HepG2 (cell line): ENCODE measurements around the gene PCYT2. TPM values are rescaled to one million over a fixed set of nuclear protein-coding genes. Genes with fewer than 3 reads are reported as not detected.

ENCODE experiments used
- CAMTA2 ChIP-seq: sonication (generic); formaldehyde crosslinking; IDR thresholded peaks from 2 replicates; pipeline ENCODE4 v1.4.0; 2020; ENCODE audit warnings: mild to moderate bottlenecking, missing genetic modification reagents, borderline replicate concordance
- CBX1 ChIP-seq: IDR thresholded peaks from one replicate; pipeline ENCODE4 v1.6.1; 2016; ENCODE audit warnings: antibody characterized with exemption, low read depth
- CSRNP2 ChIP-seq: sonication (generic); formaldehyde crosslinking; conservative IDR thresholded peaks from 2 replicates; pipeline ENCODE4 v1.8.0; 2022; ENCODE audit warnings: low read depth, missing genetic modification reagents
- HBP1 ChIP-seq: IDR thresholded peaks from 2 replicates; pipeline ENCODE4 v1.6.1; 2016; ENCODE audit warnings: low read depth, control low read depth
- HDAC1 ChIP-seq: sonication (generic); formaldehyde crosslinking; IDR thresholded peaks from 2 replicates; pipeline ENCODE4 v1.5.1; 2020; ENCODE audit warnings: mild to moderate bottlenecking, missing genetic modification reagents
- HOXA9 ChIP-seq: sonication (generic); formaldehyde crosslinking; IDR thresholded peaks from 2 replicates; pipeline ENCODE4 v1.8.1; 2022; ENCODE audit warnings: missing genetic modification reagents, mild to moderate bottlenecking, moderate library complexity, borderline replicate concordance
- KLF15 ChIP-seq: sonication (generic); formaldehyde crosslinking; IDR thresholded peaks from 2 replicates; pipeline ENCODE4 v1.8.1; 2023; ENCODE audit warnings: borderline replicate concordance, mild to moderate bottlenecking, inconsistent platforms, missing genetic modification reagents, mixed read lengths
- NFE2L1 ChIP-seq: sonication (generic); formaldehyde crosslinking; IDR thresholded peaks from 2 replicates; pipeline ENCODE4 v1.4.0; 2020; ENCODE audit warnings: missing genetic modification reagents, mild to moderate bottlenecking, borderline replicate concordance
- NFKB2 ChIP-seq: sonication (generic); formaldehyde crosslinking; IDR thresholded peaks from 2 replicates; pipeline ENCODE4 v1.4.0; 2020; ENCODE audit warnings: missing genetic modification reagents, borderline replicate concordance
- NR2F6 ChIP-seq, 2 experiments: IDR thresholded peaks; 2 replicates each; pipeline ENCODE4 v1.6.1; 2016; ENCODE audit warnings: antibody characterized with exemption in 1 of 2, mild to moderate bottlenecking in 1 of 2
- PHF20 ChIP-seq: sonication (generic); formaldehyde crosslinking; IDR thresholded peaks from 2 replicates; pipeline ENCODE4 v1.5.0; 2020; ENCODE audit warnings: mild to moderate bottlenecking, missing genetic modification reagents
- POLR2G ChIP-seq: fragments of 200-400 bp; formaldehyde crosslinking; IDR thresholded peaks from 2 replicates; pipeline ENCODE4 v1.6.1; 2018; ENCODE audit warnings: mild to moderate bottlenecking, low read depth, low read length, moderate library complexity
- RXRA ChIP-seq: sonication (generic); formaldehyde crosslinking; IDR thresholded peaks from 2 replicates; pipeline ENCODE4 v1.5.1; 2020; ENCODE audit warnings: missing genetic modification reagents
- TBX2 ChIP-seq: sonication (generic); formaldehyde crosslinking; IDR thresholded peaks from 2 replicates; pipeline ENCODE4 v1.5.0; 2020; ENCODE audit warnings: missing genetic modification reagents, mild to moderate bottlenecking, borderline replicate concordance
- TCF7L2 ChIP-seq: IDR thresholded peaks from 2 replicates; pipeline ENCODE4 v1.6.1; 2011; ENCODE audit warnings: mild to moderate bottlenecking, low read depth, low read length, moderate library complexity
- TFDP1 ChIP-seq: IDR thresholded peaks from 2 replicates; pipeline ENCODE4 v1.6.1; 2016; ENCODE audit warnings: missing compliant biosample characterization, missing genetic modification reagents, borderline replicate concordance
- TOE1 ChIP-seq: sonication (generic); formaldehyde crosslinking; IDR thresholded peaks from 2 replicates; pipeline ENCODE4 v1.4.0; 2020; ENCODE audit warnings: mild to moderate bottlenecking, missing genetic modification reagents
- U2AF1 ChIP-seq: fragments of 200-400 bp; formaldehyde crosslinking; optimal IDR thresholded peaks from 2 replicates; pipeline ENCODE3; 2017; ENCODE audit warnings: mild to moderate bottlenecking, low read depth, low read length
- ZBTB38 ChIP-seq: sonication (generic); formaldehyde crosslinking; IDR thresholded peaks from 2 replicates; pipeline ENCODE4 v1.5.1; 2020; ENCODE audit warnings: mild to moderate bottlenecking, missing genetic modification reagents
- ZNF124 ChIP-seq: sonication (generic); formaldehyde crosslinking; IDR thresholded peaks from 2 replicates; pipeline ENCODE4 v1.4.0; 2020; ENCODE audit warnings: missing genetic modification reagents
- polyA plus RNA-seq, 8 experiments: library from polyadenylated mRNA; depleted of rRNA in 3 of 8; stranded (reverse) in 7 of 8; unstranded in 1 of 8; fragments of >200 nt; fragmentation: Illumina TruSeq in 4 of 8; extraction: Trizol in 4 of 8; gene quantifications; 2 replicates each; pipeline versions ENCODE4 v1.2.1 to v1.2.3, GENCODE V29; 2011 to 2016; ENCODE audit warnings: low read depth in 4 of 8, missing spikeins in 1 of 8, mixed read lengths in 1 of 8; ENCODE audit not compliant: insufficient read depth in 1 of 8
- total RNA-seq, 5 experiments: library from RNA; depleted of rRNA; stranded (reverse); fragments of >200 nt; fragmentation: Illumina TruSeq; extraction: Trizol; gene quantifications; 2 replicates each; pipeline ENCODE4 v1.2.3, GENCODE V29; 2016; ENCODE audit warnings: low read depth in 1 of 5

Gene PCYT2
- total and polyA plus RNA-seq, 2 of the 13 experiments (the other 11 are each of a cell fraction or from before 2014, with no cell fraction given), result 147 to 297 TPM

- TF ChIP-seq TCF7L2 (no peak), POLR2G (peak; percentile 62; the same call in 1 of the 2 replicates), ZBTB38 (CRISPR knock-in tag) (no peak), NR2F6 (IDR thresholded peaks at IDR 0.05) (peak; percentile 98), NR2F6 (CRISPR knock-in tag; IDR thresholded peaks at IDR 0.05) (peak; percentile 97), NFE2L1 (CRISPR knock-in tag) (peak; percentile 82; the same call in 1 of the 2 replicates), CSRNP2 (CRISPR knock-in tag) (no peak), TOE1 (no peak), RXRA (peak; percentile 73), ZNF124 (peak; percentile 68), HBP1 (CRISPR knock-in tag) (no peak), NFKB2 (CRISPR knock-in tag) (peak; percentile 40), CBX1 (peak; percentile 33), KLF15 (CRISPR knock-in tag) (peak; percentile 49; the same call in 1 of the 2 replicates), HOXA9 (CRISPR knock-in tag) (no peak), HDAC1 (CRISPR knock-in tag) (peak; percentile 78; the same call in 1 of the 2 replicates), CAMTA2 (CRISPR knock-in tag) (peak; percentile 74; the same call in 1 of the 2 replicates), TFDP1 (CRISPR knock-in tag) (peak; percentile 17; the same call in 1 of the 2 replicates), U2AF1 (no peak), TBX2 (CRISPR knock-in tag) (peak; percentile 69; the same call in 1 of the 2 replicates), PHF20 (no peak)
These were observed 15.4 kb upstream of the PCYT2 start (continued) for GRCh38 chr17:81926451-81927151.
